DOHH2 (cell line): ENCODE results near the gene INKA2.

ENCODE experiments used
- CTCF ChIP-seq: fragments of 200-600 bp; sonication (generic); IDR thresholded peaks from one replicate; pipeline ENCODE4 v1.5.1; 2014; ENCODE audit warnings: antibody characterized with exemption, mild to moderate bottlenecking, low read depth, low read length; ENCODE audit not compliant: poor library complexity, severe bottlenecking
- EZH2phosphoT487 ChIP-seq: fragments of 200-600 bp; sonication (generic); IDR thresholded peaks from 2 replicates; pipeline ENCODE4 v1.6.1; 2017; ENCODE audit warnings: borderline replicate concordance, mild to moderate bottlenecking, antibody characterized with exemption, low read length, moderate library complexity, mixed read lengths

GRCh38 chr1:111768625-111769024 is 29.4 kb upstream of the INKA2 start:
- TF ChIP-seq CTCF (no peak), EZH2phosphoT487 (no peak)
